RPMI8226 (cell line): ENCODE data around the gene TAF8.

Source experiments
- DNase-seq: peaks from one replicate; pipeline ENCODE4 v3.0.0-alpha.2; 2015

Gene TAF8

DNA sequence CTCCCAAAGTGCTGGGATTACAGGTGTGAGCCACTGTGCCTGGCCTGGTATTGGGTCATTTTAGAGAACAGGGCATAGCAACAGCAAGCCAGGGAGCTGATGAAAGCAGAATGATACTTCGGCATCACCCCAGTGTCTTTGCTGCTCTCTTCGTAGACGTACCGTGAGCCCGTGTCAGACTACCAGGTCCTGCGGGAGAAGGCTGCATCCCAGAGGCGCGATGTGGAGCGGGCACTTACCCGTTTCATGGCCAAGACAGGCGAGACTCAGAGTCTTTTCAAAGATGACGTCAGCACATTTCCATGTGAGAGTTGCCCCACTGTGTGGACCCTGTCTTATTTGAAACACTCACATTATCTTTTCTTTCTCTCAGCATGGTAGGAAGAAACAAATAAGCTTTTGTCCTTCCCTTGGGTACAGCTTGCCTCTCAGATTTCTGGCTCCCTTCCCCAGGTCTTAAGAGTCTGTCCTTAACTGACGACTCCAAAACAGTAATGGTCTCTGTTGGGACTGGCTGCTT lies 15.9 kb downstream of the TAF8 start:
- no peak for DNase-seq

- no peak for DNase-seq
Measured at GRCh38 chr6:42068173-42068572, 17.8 kb downstream of the TAF8 start.

GRCh38 chr6:42068872-42069522 lies 18.7 kb downstream of the TAF8 start:
- no peak for DNase-seq

- no peak for DNase-seq
Measured at GRCh38 chr6:42071881-42072583, 21.7 kb downstream of the TAF8 start.

DNA sequence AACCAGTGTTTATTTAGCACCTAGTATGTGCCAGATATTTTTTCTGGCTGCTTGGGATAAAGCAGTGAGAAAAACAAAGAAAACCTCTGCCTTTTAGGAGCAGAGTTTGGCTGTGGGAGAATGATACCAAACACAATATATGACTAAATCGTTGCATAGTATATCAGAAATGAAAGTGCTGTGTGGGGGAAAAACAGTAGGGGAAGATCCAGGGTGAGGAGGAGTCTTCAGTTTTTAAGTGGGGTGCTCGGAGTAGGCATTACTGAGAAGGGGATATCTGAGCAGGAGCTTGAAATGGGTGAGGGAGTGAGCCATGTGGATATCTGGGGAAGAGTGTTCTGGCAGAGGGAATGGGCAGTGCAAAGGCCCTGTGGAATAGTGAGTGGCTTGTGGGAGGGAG lies 23.0 kb downstream of the TAF8 start:
- DNase-seq, result no peak

- peak; percentile 67 for DNase-seq
Measured at GRCh38 chr6:42075159-42075838, 25.0 kb downstream of the TAF8 start.

DNA sequence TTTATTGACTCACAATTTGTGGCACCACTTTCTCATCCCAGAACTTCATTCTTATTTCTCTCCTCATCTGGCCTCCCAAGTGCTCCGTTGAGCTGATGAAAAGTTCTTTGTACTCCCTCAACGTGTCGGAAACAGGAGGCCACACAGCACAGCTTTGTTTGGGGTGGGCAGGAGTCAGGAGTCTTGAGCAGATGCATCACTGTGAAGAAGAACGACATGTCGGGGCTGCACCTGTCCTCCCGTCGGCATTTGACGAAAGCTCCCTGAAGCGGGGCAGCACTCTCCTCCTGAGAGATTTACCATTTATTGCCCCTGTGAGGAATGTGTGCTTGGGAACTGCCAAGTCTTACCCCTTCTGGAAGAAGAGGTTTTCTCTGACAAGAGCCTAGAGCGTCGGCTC lies 28.1 kb downstream of the TAF8 start:
- no peak for DNase-seq

DNA sequence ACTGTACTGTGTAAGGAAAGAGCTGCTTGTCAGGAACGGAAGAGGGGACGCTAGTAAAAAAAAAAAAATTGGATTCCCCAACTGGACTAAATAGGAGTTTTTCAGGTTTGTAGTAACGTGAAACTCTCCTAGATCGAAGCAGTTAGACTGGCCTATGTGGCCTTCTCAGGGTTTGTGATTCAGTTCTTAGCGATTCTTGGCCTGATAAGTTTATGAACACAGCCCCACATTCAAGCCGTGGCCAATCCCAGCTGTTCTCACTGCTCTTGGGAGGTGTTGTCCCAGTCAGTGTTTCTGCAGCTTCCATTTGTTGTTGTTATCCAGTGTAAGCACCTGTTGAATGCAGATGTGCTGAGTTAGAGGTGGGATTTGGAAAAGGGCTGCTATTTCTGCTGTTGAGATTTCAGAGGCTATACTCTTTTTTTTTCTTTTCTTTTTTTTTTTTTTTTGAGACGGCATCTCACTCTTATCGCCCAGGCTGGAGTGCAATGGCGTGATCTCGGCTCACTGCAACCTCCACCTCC lies 29.7 kb downstream of the TAF8 start:
- DNase-seq, result no peak

GRCh38 chr6:42083530-42083929 lies 33.2 kb downstream of the TAF8 start:
- no peak for DNase-seq

DNA sequence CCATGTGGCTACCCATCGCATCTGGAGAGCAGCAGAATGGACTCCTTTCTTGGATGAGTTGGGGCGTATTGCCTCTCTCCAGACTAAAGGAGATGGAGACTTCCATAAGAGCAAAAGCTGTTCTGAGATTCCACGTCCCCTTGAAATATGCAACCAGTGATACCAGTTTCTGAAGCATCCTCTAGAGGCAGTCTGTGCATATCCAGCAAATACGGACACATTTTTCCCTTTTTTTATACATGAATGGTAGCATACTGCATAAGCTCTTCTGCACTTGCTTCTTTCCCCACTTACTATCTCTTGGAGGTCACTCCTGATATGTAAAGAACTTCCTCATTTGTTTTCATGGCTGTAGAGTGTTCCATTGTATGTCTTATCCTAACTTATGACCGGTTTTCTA lies 34.6 kb downstream of the TAF8 start:
- DNase-seq, result no peak

DNA sequence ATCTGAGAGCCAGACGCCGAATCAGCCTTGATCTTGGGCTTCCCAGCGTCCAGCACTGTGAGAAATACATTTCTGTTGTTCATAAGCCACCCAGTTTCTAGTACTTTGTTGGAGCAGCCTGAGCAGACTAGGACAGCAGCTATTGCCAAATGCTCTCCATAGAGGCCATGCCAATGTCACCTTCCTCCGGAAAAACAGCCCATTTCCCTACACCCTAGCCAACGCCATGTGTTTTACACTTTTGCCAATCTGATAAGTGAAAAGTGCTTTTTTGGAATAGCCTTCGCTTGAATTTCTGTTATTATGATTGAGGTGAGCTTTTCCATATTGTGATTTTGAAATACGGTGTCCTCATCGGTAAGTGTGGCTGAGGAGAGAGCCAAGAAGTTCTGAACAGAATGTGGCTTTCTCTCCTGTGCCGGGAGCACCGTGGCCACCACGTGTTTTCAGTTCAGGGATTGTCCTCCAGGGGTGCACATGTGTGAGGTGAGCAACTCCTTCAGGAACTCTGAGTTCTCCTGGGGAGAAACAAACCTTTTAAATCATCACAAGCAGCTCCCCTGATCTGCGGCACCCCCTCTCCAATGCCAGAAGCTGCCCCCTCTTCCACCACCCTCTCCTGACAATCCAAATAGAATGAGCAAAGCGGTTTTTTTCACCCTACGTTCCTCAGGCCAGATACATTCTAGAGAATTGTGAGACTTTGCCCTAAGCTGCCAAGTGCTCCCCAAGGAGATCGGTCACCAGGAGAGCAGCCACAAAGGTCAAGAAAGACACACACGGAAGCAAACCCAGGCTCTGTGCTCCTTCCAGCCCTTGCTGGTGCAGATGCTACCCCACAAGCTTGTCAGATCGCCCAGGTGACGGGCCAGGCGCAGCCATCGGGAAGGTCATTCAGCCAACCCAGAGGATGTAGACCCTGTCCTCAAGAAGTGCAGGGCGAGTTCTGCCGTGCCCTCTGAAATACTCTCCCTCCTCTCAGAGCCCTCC lies 36.0 kb downstream of the TAF8 start:
- DNase-seq, result no peak

- no peak for DNase-seq
Measured at GRCh38 chr6:42088101-42088591, 37.8 kb downstream of the TAF8 start.

DNA sequence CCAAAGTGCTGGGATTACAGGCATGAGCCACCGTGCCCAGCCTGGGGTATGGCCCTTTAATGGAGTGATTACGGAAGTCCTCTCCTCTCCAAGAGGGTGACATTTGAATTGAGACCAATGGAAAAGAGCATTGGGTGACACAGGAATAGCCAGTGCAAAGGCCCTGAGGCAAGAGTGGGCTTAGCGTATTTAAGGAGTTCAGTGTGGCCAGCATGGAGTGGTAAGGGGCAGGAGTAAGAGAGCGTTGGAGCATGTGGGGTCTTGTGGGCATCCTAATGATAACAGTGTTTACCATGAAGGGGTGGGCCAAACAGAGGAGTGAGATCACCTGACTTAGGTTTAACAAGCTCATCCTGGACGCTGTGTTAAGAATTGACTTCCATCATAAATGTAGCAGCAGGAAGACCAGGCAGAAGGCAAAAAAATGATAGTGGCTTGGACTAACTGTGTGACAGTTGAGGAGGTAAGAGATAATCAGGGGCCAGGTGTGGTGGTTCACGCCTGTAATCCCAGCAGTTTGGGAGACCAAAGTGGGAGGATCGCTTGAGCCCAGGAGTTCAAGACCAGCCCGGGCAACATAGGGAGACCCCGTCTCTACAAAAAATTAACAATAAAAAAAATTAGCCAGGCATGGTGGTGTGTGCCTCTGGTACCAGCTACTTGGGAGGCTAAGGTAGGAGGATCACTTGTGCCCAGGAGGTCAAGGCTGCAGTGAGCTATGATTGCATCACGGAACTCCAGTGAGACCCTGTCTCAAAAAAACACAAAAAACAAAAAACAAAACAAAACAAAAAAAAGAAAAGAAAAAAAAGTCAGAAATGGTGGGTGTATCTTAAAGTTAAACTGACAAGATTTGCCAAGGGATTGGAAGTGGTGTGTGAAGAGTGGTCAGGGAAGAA lies 40.7 kb downstream of the TAF8 start:
- no peak for DNase-seq

- no peak for DNase-seq
Measured at GRCh38 chr6:42091718-42092023, 41.3 kb downstream of the TAF8 start.

GRCh38 chr6:42093582-42094329 lies 43.4 kb downstream of the TAF8 start:
- DNase-seq, result no peak

DNA sequence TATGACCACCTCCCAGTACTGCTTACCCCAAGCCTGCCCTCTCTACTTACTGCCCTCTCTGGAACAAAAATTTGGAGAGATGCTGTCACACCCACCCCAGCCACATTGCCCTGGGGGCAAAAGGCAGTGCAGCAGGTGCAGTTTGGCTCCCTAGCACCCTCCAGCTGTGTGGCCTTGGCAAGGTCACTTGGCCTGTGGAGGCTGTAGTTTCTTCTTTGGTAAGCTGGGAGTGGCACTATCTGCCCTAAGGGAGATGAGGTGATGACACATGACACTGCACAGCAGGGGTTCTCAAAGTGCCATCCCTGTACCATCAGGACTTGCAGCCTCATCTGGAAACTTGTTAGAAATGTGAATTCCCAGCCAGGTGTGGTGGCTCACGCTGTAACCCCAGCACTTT lies 44.8 kb downstream of the TAF8 start:
- peak; percentile 73 for DNase-seq

- DNase-seq, result no peak
Measured at GRCh38 chr6:42095776-42096541, 45.6 kb downstream of the TAF8 start.

DNA sequence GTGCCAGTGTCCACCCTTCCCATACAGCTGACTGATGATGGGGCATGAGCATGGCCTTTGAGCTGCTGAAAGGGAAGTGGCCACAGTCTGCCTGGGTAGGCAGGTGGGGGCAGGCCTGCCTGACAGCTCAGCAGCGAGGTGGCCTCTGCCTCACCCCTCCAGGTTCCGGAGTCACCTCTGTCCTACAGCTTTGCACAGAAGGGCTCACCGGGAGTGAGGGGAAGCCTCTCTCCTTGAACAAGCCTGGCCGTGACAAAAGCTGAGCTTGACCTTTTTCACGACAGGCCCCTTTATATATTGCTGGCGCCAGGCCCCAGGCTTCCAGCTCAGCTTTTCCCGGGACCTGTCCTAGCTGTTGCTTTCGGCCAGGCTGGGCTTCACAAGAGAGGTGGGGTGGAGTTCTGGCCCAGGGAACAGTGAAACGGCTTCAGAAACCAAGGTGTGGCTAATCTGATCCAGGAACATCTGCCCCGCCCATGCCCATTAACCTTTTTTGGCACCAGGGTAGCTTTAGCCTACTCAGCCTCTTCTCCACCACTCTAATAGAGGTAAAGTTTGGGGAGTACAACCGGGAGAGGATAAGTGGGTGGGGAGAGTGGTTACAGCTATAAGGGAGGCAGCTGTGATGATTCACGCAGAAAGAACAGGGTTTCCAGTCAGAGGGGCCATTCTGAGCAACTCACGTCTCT lies 49.2 kb downstream of the TAF8 start:
- DNase-seq, result peak; percentile 77
